K562 (cell line): ENCODE data around the gene NRSN2. TPM values are rescaled to one million over a fixed set of nuclear protein-coding genes. Genes with fewer than 3 reads are reported as not detected.
A peak's percentile ranks its signal among the peaks of the same experiment; 100 is the strongest.

Experiments used
- ATF3 ChIP-seq, 2 experiments: fragments of 450-650 bp in 1 of 2; sonication (generic) in 1 of 2; formaldehyde crosslinking in 1 of 2; IDR thresholded peaks in 1 of 2; conservative IDR thresholded peaks in 1 of 2; 2 replicates each; pipeline versions ENCODE4 v1.6.1 to v1.8.1; 2016 to 2023; ENCODE audit warnings: mild to moderate bottlenecking in 2 of 2, moderate library complexity in 2 of 2, inconsistent platforms in 1 of 2, missing genetic modification reagents in 1 of 2
- CEBPG ChIP-seq, 3 experiments: fragments of 200-800 bp in 1 of 3; sonication (Bioruptor generic) in 1 of 3; sonication (generic) in 1 of 3; formaldehyde crosslinking in 1 of 3; IDR thresholded peaks in 2 of 3; conservative IDR thresholded peaks in 1 of 3; 2 replicates each; pipeline versions ENCODE4 v1.6.1 to v1.8.0; 2016 to 2022; ENCODE audit warnings: missing compliant biosample characterization in 2 of 3, missing genetic modification characterization in 2 of 3, mild to moderate bottlenecking in 1 of 3, missing genetic modification reagents in 1 of 3
- CUX1 ChIP-seq: fragments of 200-800 bp; sonication (Bioruptor generic); IDR thresholded peaks from 2 replicates; pipeline ENCODE4 v1.6.1; 2016; ENCODE audit warnings: missing genetic modification characterization, missing compliant biosample characterization
- DMBX1 ChIP-seq: fragments of 250-450 bp; sonication (Bioruptor Pico); IDR thresholded peaks from 2 replicates; pipeline ENCODE4 v1.8.0; 2022; ENCODE audit warnings: inconsistent platforms, mild to moderate bottlenecking, moderate library complexity, borderline replicate concordance
- EP300 ChIP-seq: IDR thresholded peaks from 2 replicates; pipeline ENCODE4 v1.6.1; 2012; ENCODE audit warnings: low read length, improper control_type of control experiment
- GATAD2A ChIP-seq: fragments of 450-650 bp; IDR thresholded peaks from 2 replicates; pipeline ENCODE4 v1.6.1; 2017
- ID3 ChIP-seq, 2 experiments: fragments of 250-450 bp in 1 of 2; fragments of 450-650 bp in 1 of 2; sonication (Bioruptor Pico) in 1 of 2; IDR thresholded peaks; 2 replicates each; pipeline versions ENCODE4 v1.6.1 to v1.8.0; 2016 to 2021; ENCODE audit warnings: mild to moderate bottlenecking in 2 of 2, moderate library complexity in 2 of 2, missing compliant biosample characterization in 1 of 2, missing genetic modification characterization in 1 of 2
- L3MBTL2 ChIP-seq: fragments of 450-650 bp; IDR thresholded peaks from 2 replicates; pipeline ENCODE4 v1.6.1; 2016; ENCODE audit warnings: mild to moderate bottlenecking, moderate library complexity
- NBN ChIP-seq: fragments of 450-650 bp; IDR thresholded peaks from 2 replicates; pipeline ENCODE4 v1.6.1; 2016; ENCODE audit warnings: low read depth, mild to moderate bottlenecking
- NFRKB ChIP-seq: fragments of 450-650 bp; IDR thresholded peaks from 2 replicates; pipeline ENCODE4 v1.6.1; 2016; ENCODE audit warnings: low read depth
- NR1H2 ChIP-seq: sonication (generic); formaldehyde crosslinking; IDR thresholded peaks from 2 replicates; pipeline ENCODE4 v1.4.0; 2020; ENCODE audit warnings: mild to moderate bottlenecking, missing genetic modification reagents
- NR3C1 ChIP-seq: sonication (generic); formaldehyde crosslinking; IDR thresholded peaks from 2 replicates; pipeline ENCODE4 v1.8.1; 2022; ENCODE audit warnings: missing genetic modification reagents
- POLR2H ChIP-seq: IDR thresholded peaks from 2 replicates; pipeline ENCODE4 v1.6.1; 2016; ENCODE audit warnings: missing genetic modification characterization, low read depth, mild to moderate bottlenecking, control low read depth, missing compliant biosample characterization, moderate library complexity
- RBM34 ChIP-seq: fragments of 200-400 bp; formaldehyde crosslinking; IDR thresholded peaks from 2 replicates; pipeline ENCODE4 v1.6.1; 2018; ENCODE audit warnings: low read length, borderline replicate concordance; ENCODE audit not compliant: insufficient read depth
- SMARCA4 ChIP-seq: fragments of 450-650 bp; IDR thresholded peaks from 2 replicates; pipeline ENCODE4 v1.6.1; 2016
- SREBF1 ChIP-seq: fragments of 150-350 bp; IDR thresholded peaks from 2 replicates; pipeline ENCODE4 v1.6.1; 2014; ENCODE audit warnings: antibody characterized with exemption, low read depth, low read length, borderline replicate concordance
- XRCC5 ChIP-seq: fragments of 200-400 bp; formaldehyde crosslinking; IDR thresholded peaks from 2 replicates; pipeline ENCODE4 v1.6.1; 2017; ENCODE audit warnings: low read depth, mild to moderate bottlenecking, low read length
- ZNF239 ChIP-seq: fragments of 250-450 bp; sonication (Bioruptor Pico); IDR thresholded peaks from 2 replicates; pipeline ENCODE4 v1.4.0; 2020; ENCODE audit warnings: mild to moderate bottlenecking
- ZNF586 ChIP-seq: fragments of 450-650 bp; formaldehyde crosslinking; conservative IDR thresholded peaks from 2 replicates; pipeline ENCODE4 v1.4.0; 2020; ENCODE audit warnings: mild to moderate bottlenecking, moderate library complexity
- polyA plus RNA-seq, 8 experiments: library from polyadenylated mRNA; depleted of rRNA in 4 of 8; stranded (reverse) in 5 of 8; unstranded in 3 of 8; fragments of >200 nt; fragmentation: Nextera tagmentation in 2 of 8; fragmentation: Illumina TruSeq in 1 of 8; extraction: Ambion mirVana in 2 of 8; extraction: Trizol in 1 of 8; gene quantifications; 2 replicates each; pipeline versions ENCODE4 v1.2.1 to v1.2.3, GENCODE V29; 2011 to 2014; ENCODE audit warnings: inconsistent platforms in 1 of 8, missing spikeins in 1 of 8
- total RNA-seq, 7 experiments: library from RNA; depleted of rRNA in 6 of 7; stranded (reverse); fragments of >200 nt in 6 of 7; fragmentation: Illumina TruSeq in 2 of 7; extraction: Trizol in 2 of 7; gene quantifications; 2 replicates each; pipeline versions ENCODE4 v1.2.1 to v1.2.3, GENCODE V29; 2011 to 2021; ENCODE audit warnings: low replicate concordance in 1 of 7

The NRSN2 gene
- total and polyA plus RNA-seq, 9 of the 15 experiments (the other 6 are each of a cell fraction or from before 2014, with no cell fraction given): 7.5 to 29.7 (median 11.1) TPM

- TF ChIP-seq CUX1 (CRISPR knock-in tag) (no peak), NBN (peak; percentile 55; the same call in 1 of the 2 replicates), SREBF1 (no peak), XRCC5 (no peak), RBM34 (no peak), ZNF239 (CRISPR knock-in tag) (no peak), NR3C1 (CRISPR knock-in tag) (no peak), ID3 (CRISPR knock-in tag; IDR thresholded peaks at IDR 0.05) (no peak), ID3 (tag; IDR thresholded peaks at IDR 0.05) (peak; percentile 90), SMARCA4 (peak; percentile 90), CEBPG (CRISPR knock-in tag; IDR thresholded peaks at IDR 0.05) (peak; percentile 99), CEBPG (tag; conservative IDR thresholded peaks at IDR 0.05 in 1 of 2, IDR thresholded peaks at IDR 0.05 in 1 of 2) (peak; percentile 95 to 100), GATAD2A (0 out of 2 replicates have a peak, but pooled peaks have one; percentile 45), NFRKB (0 out of 2 replicates have a peak, but pooled peaks have one; percentile 51), ZNF586 (no peak), L3MBTL2 (peak; percentile 42; the same call in 1 of the 2 replicates), DMBX1 (CRISPR knock-in tag) (peak; percentile 86; the same call in 1 of the 2 replicates), ATF3 (IDR thresholded peaks at IDR 0.05) (peak; percentile 97), ATF3 (CRISPR knock-in tag; conservative IDR thresholded peaks at IDR 0.05) (no peak), POLR2H (tag) (peak; percentile 65), NR1H2 (CRISPR knock-in tag) (no peak), EP300 (peak; percentile 99)
These were observed 55.0 kb downstream of the NRSN2 start (continued) for GRCh38 chr20:401682-402495.
